Fibroblast of skin of left quadriceps (primary cell): ENCODE measurements around the gene ADPRH.
"Not testable (repeated sequence)": the region's sequence is repeated elsewhere in the genome, so short reads cannot be mapped to it uniquely, and the experiment has no call there.

ENCODE experiments used
- DNase-seq, 2 experiments: peaks; one replicate each; pipeline ENCODE4 v3.0.0-alpha.2; 2013; ENCODE audit warnings: low read depth in 2 of 2

Gene ADPRH

DNA sequence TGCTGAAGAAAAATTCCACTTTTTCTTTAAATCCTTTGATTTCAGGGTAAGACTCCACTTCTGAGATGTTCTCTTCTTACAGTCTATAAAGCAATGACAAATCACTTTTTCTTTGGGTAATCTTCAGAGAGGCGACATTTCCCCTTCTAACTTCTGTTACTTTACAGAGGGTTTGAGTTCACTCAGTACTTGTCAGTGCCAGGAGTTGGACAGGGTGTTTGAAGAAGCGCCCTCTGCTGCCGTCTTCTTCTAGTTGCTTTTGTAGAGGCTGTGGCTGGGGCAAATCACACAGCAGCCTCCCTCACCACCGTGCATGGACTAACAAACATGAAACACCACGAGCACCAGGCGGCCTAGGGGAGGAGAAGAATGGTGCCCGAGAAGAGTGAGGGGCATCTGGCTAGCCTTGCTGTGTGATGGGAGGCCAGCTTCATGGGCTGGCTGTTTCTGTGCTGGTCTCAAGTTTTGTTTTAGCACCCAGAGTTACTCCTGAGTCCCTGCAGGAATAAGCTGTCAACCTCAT is 19.8 kb upstream of the ADPRH start, which contains the start of gene CD80:
Gene CD80 (minus strand): TSS at position 174 of the 523 bp plus-strand sequence. CDS start 1,886 bp downstream, outside the sequence.
- no peak for DNase-seq

DNA sequence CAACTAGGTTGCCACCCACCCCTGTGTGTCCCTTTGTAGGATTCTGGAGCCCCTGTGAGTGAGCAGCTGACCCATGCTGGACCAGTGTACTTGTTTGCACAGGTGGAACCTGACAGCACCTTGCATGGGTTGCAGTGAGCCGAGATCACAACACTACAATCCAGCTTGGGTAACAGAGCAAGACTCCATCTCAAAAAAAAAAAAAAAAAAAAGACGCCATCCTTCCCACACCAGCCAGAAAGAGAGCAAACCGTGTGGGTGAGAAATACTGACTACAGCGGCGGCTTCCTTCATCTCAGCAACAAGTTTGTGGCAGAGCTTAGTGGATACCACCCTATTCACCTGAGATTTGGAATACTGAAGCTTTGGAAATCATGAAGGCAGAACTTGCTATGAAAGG is 19.1 kb upstream of the ADPRH start:
- no peak for DNase-seq

DNA sequence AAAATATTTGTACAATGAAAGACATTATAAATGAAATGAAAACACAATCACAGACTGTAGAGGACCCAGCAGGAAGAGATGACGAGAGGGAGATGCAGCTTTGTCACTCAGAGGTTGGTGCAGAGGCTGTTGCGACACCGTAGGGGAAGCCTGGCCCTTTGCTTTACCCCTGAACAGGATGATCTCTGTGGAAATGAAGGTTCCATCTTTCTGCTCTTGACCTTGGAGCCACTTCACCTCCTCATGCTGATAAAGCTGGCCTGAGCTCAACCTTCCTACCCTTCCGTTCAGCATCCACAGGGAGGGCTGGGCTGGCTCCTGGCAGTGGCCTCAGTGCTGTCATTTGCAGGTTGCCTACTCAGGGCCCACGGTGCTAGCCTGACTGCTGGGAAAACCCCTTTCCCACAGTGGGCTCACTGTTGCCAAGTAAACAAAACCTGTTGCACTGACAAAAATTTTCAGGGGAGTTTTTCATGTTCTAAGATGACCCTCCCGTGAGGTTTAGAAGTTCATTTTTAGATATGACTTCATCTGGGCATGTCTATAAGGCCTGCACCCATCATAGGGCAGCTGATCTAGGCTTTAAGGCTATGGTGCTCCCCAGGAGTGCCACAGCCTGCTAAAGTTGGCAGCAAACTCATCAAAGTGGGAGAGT is 16.9 kb upstream of the ADPRH start:
- no peak for DNase-seq

DNA sequence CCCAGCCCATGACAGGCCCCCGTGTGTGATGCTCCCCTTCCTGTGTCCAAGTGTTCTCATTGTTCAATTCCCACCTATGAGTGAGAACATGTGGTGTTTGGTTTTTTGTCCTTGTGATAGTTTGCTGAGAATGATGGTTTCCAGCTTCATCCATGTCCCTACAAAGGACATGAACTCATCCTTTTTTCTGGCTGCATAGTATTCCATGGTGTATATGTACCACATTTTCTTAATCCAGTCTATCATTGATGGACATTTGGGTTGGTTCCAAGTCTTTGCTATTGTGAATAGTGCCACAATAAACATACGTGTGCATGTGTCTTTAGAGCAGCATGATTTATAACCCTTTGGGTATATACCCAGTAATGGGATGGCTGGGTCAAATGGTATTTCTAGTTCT is 16.0 kb upstream of the ADPRH start:
- not testable (repeated sequence) for DNase-seq

DNA sequence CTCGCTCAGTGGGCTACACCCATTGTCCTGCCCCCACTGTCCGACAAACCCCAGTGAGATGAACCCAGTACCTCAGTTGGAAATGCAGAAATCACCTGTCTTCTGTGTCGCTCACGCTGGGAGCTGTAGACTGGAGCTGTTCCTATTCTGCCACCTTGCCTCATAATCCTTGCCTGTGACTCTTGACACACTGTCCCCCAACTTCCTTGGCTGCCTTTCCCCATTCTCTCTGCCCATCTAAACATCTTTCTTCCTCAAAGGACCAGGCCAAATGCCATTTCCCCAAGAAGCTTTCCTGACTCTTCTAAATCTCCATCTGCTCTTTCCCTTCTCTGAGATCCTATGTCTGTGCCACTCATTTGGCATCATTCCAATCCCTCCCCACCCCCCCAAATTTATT is 10.1 kb upstream of the ADPRH start:
- no peak for DNase-seq

DNA sequence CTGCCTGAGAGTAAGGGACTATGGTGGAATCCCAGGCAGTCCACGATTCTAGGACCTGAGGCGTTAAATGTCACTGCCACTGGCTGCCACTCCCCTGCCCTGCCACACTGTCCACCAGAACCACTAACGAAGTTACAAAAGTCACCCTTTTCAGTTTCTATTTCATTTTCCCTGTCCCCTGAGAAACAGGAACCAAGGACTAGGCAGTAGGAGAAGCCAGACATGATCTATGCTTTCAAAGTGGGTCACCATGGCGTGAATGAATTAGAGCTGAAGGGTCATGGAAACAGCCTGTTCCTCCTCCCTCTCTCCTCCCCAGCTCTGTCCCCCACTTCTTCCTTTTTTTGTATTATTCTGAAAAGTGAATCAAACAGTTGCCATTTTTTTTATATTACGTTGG is 9.1 kb upstream of the ADPRH start:
- no peak for DNase-seq

DNA sequence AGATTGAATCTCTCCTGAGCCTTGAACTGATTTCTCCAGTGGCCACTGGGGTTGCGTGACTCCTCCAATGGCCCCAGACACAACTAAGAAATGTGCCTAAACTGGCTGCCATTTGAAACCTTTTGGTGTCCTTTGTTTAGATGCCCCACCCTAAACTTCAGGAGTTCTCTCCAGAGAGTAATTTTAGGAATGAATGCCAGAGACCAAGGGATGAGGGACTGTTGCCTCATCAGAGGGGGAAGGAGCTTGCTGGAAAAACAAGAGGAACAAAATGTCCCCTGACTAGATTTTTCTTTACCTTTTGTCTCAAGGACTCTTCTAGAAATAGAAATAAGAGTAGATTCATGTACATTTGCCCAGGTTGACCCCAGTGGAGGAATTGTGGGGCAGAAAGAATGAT is 8.1 kb upstream of the ADPRH start:
- DNase-seq: no peak

DNA sequence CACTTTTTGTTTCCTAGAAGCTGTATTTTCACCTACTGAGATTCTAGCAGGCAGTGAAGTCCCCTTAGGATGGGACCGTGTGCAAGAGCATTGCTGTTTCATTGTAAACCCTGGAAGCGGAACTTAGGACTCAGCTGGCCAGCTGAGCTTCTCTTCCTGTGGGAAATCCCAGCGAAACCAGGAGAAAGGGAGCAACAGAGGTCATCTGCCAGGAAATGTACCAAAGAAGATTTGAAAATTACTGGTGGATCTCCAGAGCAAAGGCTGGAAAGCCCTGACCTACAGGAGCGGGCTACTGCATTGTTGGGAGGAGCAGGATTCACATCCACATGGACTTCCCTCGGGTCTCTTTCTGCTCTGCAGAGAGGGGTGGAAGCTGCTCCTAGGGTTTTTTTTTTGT is 7.6 kb upstream of the ADPRH start:
- DNase-seq: no peak

DNA sequence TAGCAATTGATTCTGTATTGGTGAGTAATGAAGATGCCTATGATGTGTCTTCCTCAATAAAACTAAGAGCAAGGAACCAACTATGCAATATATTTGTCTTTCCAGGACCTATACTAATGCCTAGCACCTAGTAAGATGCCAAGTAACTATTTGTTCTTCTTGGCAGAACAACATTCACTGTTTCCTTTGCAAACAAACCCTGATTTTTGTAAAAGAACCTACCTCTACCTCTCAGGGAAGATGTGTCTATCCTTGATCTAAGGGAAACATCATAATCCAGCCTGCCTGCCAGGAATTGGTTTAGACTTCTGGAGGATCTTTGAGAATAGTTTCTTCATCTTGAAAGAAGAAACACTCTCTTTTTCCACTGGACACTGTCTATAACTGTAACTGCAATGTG is 3.8 kb upstream of the ADPRH start:
- no peak for DNase-seq

DNA sequence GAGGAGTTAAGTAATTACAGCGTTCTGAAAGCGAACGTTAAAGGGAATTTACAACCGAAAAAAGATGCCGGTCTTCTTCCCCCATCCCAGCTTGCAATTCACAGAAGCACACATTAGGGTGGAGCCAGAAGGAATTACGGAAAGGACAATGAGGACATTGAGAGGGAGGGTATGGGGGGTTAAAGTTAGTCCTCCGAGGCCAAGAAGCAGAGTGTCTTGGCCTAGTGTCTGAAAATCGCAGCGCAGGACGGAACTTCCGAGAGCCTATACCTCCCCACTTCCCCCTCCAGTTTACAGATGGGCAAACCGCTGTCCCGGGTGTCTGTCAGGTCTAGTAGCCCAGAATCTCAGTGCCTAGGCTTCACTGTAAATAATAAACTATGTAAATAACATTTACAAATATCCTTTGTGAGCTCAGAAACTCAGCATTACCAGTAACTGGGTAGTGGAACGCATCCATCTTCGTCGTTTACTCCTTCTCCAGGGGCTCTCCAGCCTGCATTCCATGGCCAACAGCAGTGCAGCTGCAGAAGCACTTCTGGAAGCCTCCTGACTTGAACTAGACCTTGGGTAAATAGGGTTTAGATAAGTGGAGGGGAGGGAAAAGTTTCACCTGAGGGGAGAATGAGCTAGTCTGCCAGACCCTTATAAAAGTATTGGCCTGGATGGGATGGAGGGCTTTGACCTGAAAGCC is 922 bp downstream of the ADPRH start:
- DNase-seq: no peak

DNA sequence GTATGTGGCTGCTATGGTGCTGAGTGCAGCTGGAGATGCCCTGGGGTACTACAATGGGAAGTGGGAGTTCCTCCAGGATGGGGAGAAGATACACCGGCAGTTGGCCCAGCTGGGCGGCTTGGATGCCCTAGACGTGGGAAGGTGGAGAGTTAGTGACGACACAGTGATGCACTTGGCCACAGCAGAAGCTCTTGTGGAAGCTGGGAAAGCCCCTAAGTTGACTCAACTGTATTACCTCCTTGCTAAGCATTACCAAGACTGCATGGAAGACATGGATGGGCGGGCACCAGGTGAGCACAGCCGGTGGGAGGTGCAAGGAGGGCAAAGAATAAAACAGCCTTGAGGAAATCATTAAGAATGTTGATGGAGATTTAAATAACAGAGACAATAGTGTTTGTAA is 2.9 kb downstream of the ADPRH start:
- DNase-seq: no peak

DNA sequence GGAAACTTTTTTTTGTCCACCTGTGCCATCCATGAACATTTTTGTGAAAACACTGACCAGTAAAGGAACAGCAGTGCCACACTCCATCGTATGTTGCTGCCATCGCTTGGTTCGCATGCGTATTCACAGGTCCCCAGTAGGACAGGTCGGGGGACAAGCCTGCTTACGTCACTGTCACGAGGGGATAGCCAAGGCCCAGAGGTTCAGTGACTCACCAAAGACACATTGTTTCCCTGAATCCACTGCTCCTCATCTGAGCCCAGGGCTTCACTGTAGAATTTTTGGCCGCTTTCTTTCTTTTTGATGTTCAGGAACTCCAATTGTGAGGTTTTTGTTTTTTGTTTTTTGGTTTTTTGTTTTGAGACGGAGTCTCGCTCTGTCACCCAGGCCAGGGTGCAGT is 5.9 kb downstream of the ADPRH start:
- no peak for DNase-seq

DNA sequence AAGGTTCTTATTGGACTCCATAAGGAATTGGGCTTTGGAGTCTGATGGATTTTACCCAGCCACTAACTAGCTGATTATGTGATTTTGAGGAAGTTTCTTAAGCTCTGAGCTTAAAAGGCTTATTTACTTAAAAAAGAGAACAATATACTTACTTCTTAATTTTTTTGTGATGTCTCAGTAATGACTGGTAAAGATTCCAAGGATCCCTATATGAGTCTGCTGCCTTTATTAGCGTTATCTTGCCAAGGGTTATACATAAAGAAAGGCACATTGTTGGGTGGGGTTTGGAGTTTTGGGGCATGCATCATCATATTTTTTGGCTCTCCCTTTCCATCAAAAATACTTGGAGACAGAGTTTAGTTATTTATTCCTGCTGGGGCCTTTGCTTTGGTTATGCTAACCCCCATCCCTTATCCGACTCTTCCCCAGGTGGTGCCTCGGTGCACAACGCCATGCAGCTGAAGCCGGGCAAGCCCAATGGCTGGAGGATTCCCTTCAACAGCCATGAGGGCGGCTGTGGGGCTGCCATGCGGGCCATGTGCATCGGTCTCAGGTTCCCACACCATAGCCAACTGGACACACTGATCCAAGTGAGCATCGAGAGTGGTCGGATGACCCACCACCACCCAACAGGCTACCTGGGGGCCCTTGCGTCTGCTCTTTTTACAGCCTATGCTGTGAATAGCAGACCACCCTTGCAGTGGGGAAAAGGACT is 6.7 kb downstream of the ADPRH start:
- no peak for DNase-seq

DNA sequence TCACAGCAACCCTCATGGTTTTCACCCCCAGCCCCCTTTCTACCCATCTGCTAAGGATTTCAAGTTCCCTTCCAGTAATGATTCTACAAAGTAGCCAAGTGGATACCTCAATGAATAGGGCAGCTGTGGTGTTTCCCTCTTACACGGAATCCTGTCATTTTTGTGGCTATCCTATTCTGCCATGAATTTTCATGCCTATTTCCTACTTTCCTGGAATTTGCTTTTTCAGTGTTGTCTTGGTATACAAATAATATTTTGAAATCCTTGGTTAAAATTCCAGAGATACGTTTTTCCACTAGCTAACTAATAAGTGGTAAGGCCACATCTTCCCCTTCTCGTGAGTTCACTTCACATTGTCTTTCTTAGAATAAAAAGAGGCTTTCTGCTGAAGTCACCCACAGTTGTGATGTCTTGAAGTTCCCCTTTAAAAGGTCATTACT is 7.5 kb downstream of the ADPRH start:
- no peak for DNase-seq

DNA sequence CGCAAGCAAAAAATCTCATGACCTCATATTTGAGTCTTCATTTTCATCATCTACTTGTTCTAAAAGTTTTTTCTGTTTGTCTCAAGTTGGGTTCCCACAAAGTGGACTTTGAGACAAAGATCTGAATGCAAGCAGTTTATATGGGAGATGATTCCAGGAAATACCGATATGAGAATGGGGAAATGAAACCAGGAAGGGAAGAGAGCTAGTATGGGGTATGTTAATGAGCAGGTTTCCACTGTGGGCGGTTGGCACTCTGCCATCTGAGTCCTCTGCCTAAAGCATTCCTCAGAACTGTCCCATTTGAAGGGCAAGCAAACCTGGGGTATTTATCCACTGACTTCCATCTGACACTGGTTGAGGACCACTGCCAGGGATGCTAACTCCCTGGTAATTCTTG is 8.8 kb downstream of the ADPRH start:
- no peak for DNase-seq

DNA sequence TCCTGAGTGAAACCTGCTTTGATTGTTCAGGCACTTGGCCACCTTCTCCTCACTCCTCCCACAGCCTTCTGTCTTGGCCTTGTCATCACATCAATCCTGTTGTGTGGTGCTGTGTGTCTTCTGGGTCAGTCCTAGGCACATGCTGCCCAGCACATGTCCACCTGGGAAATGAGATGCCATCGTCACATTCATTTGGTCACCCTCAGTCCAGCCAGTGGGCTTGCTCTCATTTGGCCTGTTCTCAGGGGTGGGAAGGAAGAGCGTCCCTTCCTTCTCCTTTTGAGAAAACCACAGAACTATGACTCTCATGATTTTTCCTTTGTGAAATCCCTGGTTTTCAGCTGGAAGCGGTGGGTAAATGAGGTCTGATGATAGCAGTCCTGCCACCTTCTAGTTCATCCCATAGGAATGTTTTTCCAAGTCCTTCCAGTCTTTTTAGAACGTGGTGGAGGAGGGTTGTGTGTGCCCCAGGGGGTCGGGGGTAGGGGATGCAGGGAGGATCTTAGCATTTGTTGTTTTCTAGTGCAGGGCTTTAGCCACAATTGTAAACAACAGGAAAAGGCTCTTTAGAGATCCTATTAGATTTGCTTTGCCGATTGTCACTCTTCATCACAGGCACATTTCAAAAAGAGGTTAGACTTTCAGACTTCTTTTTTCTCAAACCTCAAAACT is 9.9 kb downstream of the ADPRH start:
- no peak for DNase-seq

DNA sequence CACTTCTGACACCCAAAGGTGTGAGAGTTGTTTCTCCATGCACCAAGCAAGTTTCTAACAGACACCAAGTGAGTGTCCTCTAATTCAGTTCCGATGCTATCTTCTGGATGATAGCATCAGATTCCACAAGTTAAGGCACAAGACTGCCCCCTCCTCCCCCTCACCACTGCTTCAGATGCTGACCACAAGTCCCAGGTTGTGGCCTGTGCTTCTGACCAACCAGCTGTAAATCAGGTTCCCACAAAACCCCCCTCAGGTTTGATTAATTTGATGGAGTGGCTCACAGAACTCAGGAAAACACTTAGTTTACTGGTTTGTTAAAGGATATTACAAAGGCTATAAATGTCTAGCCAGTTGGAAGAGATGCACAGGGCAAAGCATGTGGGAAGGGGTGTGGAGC is 11.4 kb downstream of the ADPRH start:
- DNase-seq: no peak

DNA sequence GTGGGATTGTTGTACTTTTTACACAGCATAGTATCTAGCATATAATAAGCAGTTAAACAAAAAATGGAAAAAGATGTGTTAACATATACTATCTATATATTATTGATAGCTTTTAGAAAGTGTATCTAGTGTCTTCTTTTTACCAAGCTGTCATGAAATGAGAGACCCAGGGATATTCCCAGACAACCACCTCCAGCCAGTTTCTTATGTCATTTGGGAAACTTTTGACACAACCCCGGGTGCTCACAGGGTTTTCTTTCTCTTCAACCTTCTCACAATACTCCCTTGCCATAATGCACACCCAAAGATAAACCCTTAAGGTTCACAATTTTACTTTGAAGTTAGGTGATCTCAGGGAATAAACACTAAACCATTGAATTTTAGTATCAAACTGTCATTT is 13.6 kb downstream of the ADPRH start:
- DNase-seq: no peak

DNA sequence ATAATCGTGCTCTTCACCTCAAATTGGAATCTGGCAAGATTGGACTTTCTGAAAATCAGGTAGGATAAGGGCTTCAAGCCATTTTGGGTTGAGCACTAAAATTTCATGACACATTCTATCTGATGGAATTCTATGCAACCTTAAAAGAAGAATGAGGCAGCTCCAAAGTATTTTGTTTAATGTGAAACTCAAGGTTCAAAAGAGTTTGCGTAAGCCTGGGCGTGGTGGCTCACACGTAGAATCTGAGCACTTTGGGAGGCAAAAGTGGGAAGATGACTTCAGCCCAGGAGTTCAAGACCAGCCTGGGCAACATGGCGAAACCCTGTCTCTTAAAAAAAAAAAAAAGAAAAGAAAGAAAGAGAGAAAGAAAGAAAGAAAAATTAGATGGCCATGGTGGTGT is 14.8 kb downstream of the ADPRH start:
- DNase-seq: no peak

DNA sequence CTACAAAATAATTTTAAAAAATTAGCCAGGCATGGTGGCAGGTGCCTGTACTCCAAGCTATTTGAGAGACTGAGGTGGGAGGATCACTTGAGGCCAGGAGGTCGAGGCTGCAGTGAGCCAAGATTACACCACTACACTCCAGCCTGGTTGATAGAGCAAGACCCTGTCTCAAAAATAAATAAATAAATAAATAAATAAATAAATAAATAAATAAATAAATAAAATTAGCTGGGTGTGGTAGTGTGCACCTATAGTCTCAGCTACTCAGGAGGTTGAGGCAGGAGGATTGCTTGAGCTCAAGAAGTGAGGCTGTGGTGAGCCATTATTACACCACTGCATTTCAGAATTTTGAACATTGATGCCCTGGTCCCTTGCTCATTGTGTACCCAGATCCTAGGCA is 15.6 kb downstream of the ADPRH start:
- DNase-seq: not testable (repeated sequence)

DNA sequence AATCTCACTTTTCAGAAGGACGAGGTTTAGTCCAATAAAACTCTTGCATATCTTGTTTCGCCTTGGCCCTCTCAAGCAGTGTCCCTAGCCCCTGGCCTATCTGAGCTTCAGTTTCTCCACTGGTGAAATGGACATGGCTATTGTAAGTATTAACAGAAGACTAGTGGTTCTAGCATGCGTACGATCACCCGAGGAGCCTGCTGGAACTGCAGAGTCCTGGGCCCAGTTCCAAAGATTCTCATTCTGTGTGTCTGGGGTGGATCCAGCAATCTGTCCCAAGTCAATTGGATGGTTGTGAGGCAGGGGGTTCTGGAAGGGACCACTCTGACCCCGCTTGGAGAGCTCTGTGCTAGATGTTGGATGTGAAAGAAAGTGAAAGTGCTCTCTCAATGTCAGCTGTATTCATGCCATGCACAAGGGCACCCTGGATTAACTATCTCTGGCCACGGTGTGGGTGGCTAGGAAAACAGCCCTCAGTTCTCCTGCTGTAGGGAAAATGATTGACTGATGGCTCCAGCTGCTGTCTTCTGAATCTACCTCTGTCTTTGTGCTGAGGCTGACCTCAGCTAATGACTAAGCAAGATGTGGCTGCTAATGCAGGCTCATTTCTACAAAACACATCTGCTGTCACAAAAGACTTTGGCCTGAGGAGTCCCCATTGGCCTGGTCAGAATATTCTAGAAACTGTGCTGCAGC is 16.5 kb downstream of the ADPRH start:
- DNase-seq: no peak

DNA sequence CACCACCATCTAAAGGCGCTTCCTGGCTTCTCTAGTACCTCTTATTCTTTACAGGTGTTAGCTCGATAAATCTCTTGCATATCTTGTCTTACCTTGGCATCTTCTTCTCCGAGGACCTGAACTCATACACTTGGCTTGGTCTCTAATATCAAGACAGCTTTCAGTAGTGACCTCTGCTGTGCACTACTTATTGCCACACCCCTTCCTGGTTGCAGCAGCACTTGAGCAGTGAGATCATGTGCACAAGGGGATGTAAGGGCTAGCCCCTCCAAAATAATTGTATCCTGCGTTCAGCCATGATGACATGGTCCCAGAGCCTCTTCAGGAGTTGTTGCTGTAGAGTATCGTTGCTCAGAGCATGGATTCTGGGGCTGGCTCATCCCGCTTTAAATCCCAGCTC is 17.1 kb downstream of the ADPRH start:
- DNase-seq: no peak
